Aorta (tissue), 5 donors: Measurements from ENCODE around the gene ANK2. TPM values are rescaled to one million over a fixed set of nuclear protein-coding genes. Genes with fewer than 3 reads are reported as not detected.

Experiments
- ATAC-seq: fragments of 200-7000 bp; cut with Tn5 transposase; one replicate; pipeline ENCODE4 v1.9.1; 2022; ENCODE audit warnings: moderate library complexity; ENCODE audit not compliant: low FRiP score
- DNase-seq, 2 donors: peaks; one replicate each; pipeline ENCODE4 v3.0.0-alpha.2; 2020
- H3K27ac ChIP-seq, 2 donors: one replicate each; pipeline ENCODE4 v1.5.1; 2013; ENCODE audit warnings: low read length in 2 of 2, mild to moderate bottlenecking in 2 of 2, moderate library complexity in 2 of 2, control low read depth in 1 of 2, inconsistent platforms in 1 of 2, low read depth in 1 of 2
- H3K27me3 ChIP-seq, 2 donors: one replicate each; pipeline ENCODE4 v1.6.1; 2013; ENCODE audit warnings: control low read depth in 1 of 2, low read length in 1 of 2, mild to moderate bottlenecking in 1 of 2, moderate library complexity in 1 of 2; ENCODE audit not compliant: insufficient read depth in 2 of 2, control insufficient read depth in 1 of 2
- H3K36me3 ChIP-seq, 2 donors: one replicate each; pipeline ENCODE4 v1.6.1; 2013; ENCODE audit warnings: control low read depth in 1 of 2, low read length in 1 of 2, mild to moderate bottlenecking in 1 of 2; ENCODE audit not compliant: insufficient read depth in 2 of 2, control insufficient read depth in 1 of 2
- H3K4me1 ChIP-seq, 2 donors: one replicate each; pipeline ENCODE4 v1.6.1; 2013; ENCODE audit warnings: low read length in 2 of 2, control low read depth in 1 of 2, mild to moderate bottlenecking in 1 of 2, moderate library complexity in 1 of 2; ENCODE audit not compliant: insufficient read depth in 2 of 2, control insufficient read depth in 1 of 2
- H3K4me3 ChIP-seq, 2 donors: one replicate each; pipeline ENCODE4 v1.5.1; 2013; ENCODE audit warnings: low read length in 2 of 2, control low read depth in 1 of 2, mild to moderate bottlenecking in 1 of 2
- H3K9me3 ChIP-seq: one replicate; pipeline ENCODE4 v1.6.1; 2013; ENCODE audit warnings: mild to moderate bottlenecking, low read length; ENCODE audit not compliant: control insufficient read depth
- WGBS, 2 donors: extraction: QIAGEN DNeasy Blood & Tissue Kit; methylation state at CpG; one replicate each; pipeline ENCODE4 v1.1.7; 2013; 5-methylcytosine and 5-hydroxymethylcytosine counted together
- intact Hi-C, 2 donors: fragments of 100-400 bp; cut with DNase I; formaldehyde crosslinking; loops; one replicate each; pipeline versions ENCODE4 v1.14.2 to v1.15.0; 2022
- polyA plus RNA-seq, 2 donors: library from polyadenylated mRNA; stranded (reverse); fragments of 200-250 nt; gene quantifications; one replicate each; pipeline ENCODE4 v1.2.3, GENCODE V29; 2013
- total RNA-seq, 2 donors: library from RNA; stranded (reverse); fragmentation: NEBNext Ultra II Directional; extraction: Animal tissue kit (Norgen Biotek cat#: 25700); gene quantifications; one replicate each; pipeline ENCODE4 v1.2.1, GENCODE V29; 2021
- donor health status: healthy with polysubstance abuse.
- donor health status: Bipolar disorder and iron deficiency.
- donor health status: DM: no; HTN: no; CAD: no.
- donor health status: DM: no; HTN: no; CAD: no.
- donor health status: DM: yes; HTN: yes; CAD: no.

Gene ANK2
- total and polyA plus RNA-seq, 4 donors, result 1.6 to 117 (median 36.6) TPM

- no peak for DNase-seq
- Histone ChIP-seq H3K27ac (no peak overlapping the region), H3K4me1 (no peaks in the 10 kb centered on the region), H3K27me3 (no peaks in the 10 kb centered on the region), H3K36me3 (no peaks in the 10 kb centered on the region), H3K4me3 (no peak overlapping the region), H3K9me3 (no peaks in the 10 kb centered on the region)
- ATAC-seq, result no peak
- 8 to 27% methylated on average over 1 of the region's 1 CpG for WGBS, 2 donors
- intact Hi-C loops, result no loop called here
Measured at GRCh38 chr4:113031212-113031611, 18.2 kb upstream of the ANK2 start.

- Histone ChIP-seq H3K27me3 (no peaks in the 10 kb centered on the region), H3K4me3 (no peak overlapping the region), H3K27ac (no peak overlapping the region), H3K36me3 (no peaks in the 10 kb centered on the region), H3K4me1 (no peaks in the 10 kb centered on the region), H3K9me3 (peaks cover 2% of the 10 kb centered on the region)
- no peak for DNase-seq
- ATAC-seq, result no peak
- intact Hi-C loops, result no loop called here
- WGBS, 2 donors, result 92 to 94% methylated on average over 1 of the region's 1 CpG
Measured at GRCh38 chr4:113040793-113041192, 8.7 kb upstream of the ANK2 start.

- Histone ChIP-seq H3K4me3 (no peak overlapping the region), H3K27ac (no peak overlapping the region), H3K27me3 (no peaks in the 10 kb centered on the region), H3K4me1 (no peaks in the 10 kb centered on the region), H3K36me3 (no peaks in the 10 kb centered on the region), H3K9me3 (peaks cover 2% of the 10 kb centered on the region)
- ATAC-seq, result no peak
- intact Hi-C loops, result no loop called here
- no peak for DNase-seq
- 43 to 44% methylated on average over 2 of the region's 2 CpGs for WGBS, 2 donors
Measured at GRCh38 chr4:113042502-113042901, 7.0 kb upstream of the ANK2 start.

GRCh38 chr4:113043591-113043990 lies 5.9 kb upstream of the ANK2 start:
- Histone ChIP-seq H3K36me3 (no peaks in the 10 kb centered on the region), H3K9me3 (no peaks in the 10 kb centered on the region), H3K27me3 (no peaks in the 10 kb centered on the region), H3K4me1 (no peaks in the 10 kb centered on the region), H3K27ac (no peak overlapping the region), H3K4me3 (no peak overlapping the region)
- no peak for DNase-seq
- intact Hi-C loops, result no loop called here
- ATAC-seq, result no peak

GRCh38 chr4:113050371-113050755 lies 910 bp downstream of the ANK2 start:
- 33 to 37% methylated on average over 2 of the region's 2 CpGs for WGBS, 2 donors
- Histone ChIP-seq H3K4me3 (no peak overlapping the region), H3K36me3 (no peaks in the 10 kb centered on the region), H3K4me1 (no peaks in the 10 kb centered on the region), H3K9me3 (no peaks in the 10 kb centered on the region), H3K27ac (no peak overlapping the region), H3K27me3 (no peaks in the 10 kb centered on the region)
- intact Hi-C loops, result no loop called here
- DNase-seq (no peak), ATAC-seq (no peak)

- Histone ChIP-seq H3K9me3 (no peaks in the 10 kb centered on the region), H3K27ac (no peak overlapping the region), H3K4me1 (no peaks in the 10 kb centered on the region), H3K36me3 (no peaks in the 10 kb centered on the region), H3K4me3 (no peak overlapping the region), H3K27me3 (no peaks in the 10 kb centered on the region)
- DNase-seq (no peak), ATAC-seq (no peak)
- intact Hi-C loops, result no loop called here
- WGBS, 2 donors, result 89 to 96% methylated on average over 3 of the region's 3 CpGs
Measured at GRCh38 chr4:113050837-113051236, 1.4 kb downstream of the ANK2 start.

GRCh38 chr4:113051361-113051760 lies 1.9 kb downstream of the ANK2 start:
- Histone ChIP-seq H3K4me3 (no peak overlapping the region), H3K36me3 (no peaks in the 10 kb centered on the region)

GRCh38 chr4:113052379-113052951 lies 3.0 kb downstream of the ANK2 start:
- H3K27ac ChIP-seq, result no peak overlapping the region
- H3K36me3 ChIP-seq, result no peaks in the 10 kb centered on the region
- intact Hi-C loops, result no loop called here
- no peaks in the 10 kb centered on the region for H3K4me1 ChIP-seq
- H3K4me3 ChIP-seq, result no peak overlapping the region
- H3K27me3 ChIP-seq, result no peaks in the 10 kb centered on the region
- no peak for ATAC-seq
- DNase-seq, result no peak
- H3K9me3 ChIP-seq, result no peaks in the 10 kb centered on the region
- WGBS, 2 donors, result 78 to 82% methylated on average over 9 of the region's 9 CpGs

More at GRCh38 chr4:113051361-113051760, 1.9 kb downstream of the ANK2 start:
- no peaks in the 10 kb centered on the region for H3K27me3 ChIP-seq
- ATAC-seq (no peak), DNase-seq (no peak)
- no peaks in the 10 kb centered on the region for H3K4me1 ChIP-seq
- H3K27ac ChIP-seq, result no peak overlapping the region
- no peaks in the 10 kb centered on the region for H3K9me3 ChIP-seq
- intact Hi-C loops, result no loop called here
- 93 to 95% methylated on average over 2 of the region's 2 CpGs for WGBS, 2 donors

GRCh38 chr4:113053883-113054282 lies 4.4 kb downstream of the ANK2 start:
- Histone ChIP-seq H3K27ac (no peak overlapping the region), H3K9me3 (no peaks in the 10 kb centered on the region), H3K36me3 (no peaks in the 10 kb centered on the region), H3K4me3 (no peak overlapping the region), H3K27me3 (no peaks in the 10 kb centered on the region), H3K4me1 (no peaks in the 10 kb centered on the region)
- intact Hi-C loops, result no loop called here
- no peak for DNase-seq
- no peak for ATAC-seq
